Neuronal stem cell (in vitro differentiated cells): ENCODE data around the gene C2orf81.
A peak's percentile ranks its signal among the peaks of the same experiment; 100 is the strongest.

ENCODE experiments used
- DNase-seq: peaks from one replicate; pipeline ENCODE4 v3.0.0-alpha.2; 2013; ENCODE audit warnings: low spot score
- H2AFZ ChIP-seq: one replicate; pipeline ENCODE4 v1.6.1; 2013; ENCODE audit warnings: mild to moderate bottlenecking, low read length, inconsistent platforms
- H2AK5ac ChIP-seq: 2 replicates; pipeline ENCODE4 v1.6.1; 2013; ENCODE audit warnings: low read depth, mild to moderate bottlenecking, inconsistent platforms, low read length, moderate library complexity, mixed read lengths
- H2BK120ac ChIP-seq: 2 replicates; pipeline ENCODE4 v1.6.1; 2013; ENCODE audit warnings: low read depth, mild to moderate bottlenecking, inconsistent platforms, low read length, moderate library complexity, mixed read lengths
- H2BK12ac ChIP-seq: one replicate; pipeline ENCODE4 v1.6.1; 2013; ENCODE audit warnings: low read length, inconsistent platforms
- H2BK15ac ChIP-seq: 2 replicates; pipeline ENCODE4 v1.6.1; 2013; ENCODE audit warnings: mild to moderate bottlenecking, low read length, inconsistent platforms, mixed read lengths
- H2BK5ac ChIP-seq: one replicate; pipeline ENCODE4 v1.6.1; 2013; ENCODE audit warnings: inconsistent platforms, mild to moderate bottlenecking, low read length, moderate library complexity
- H3K14ac ChIP-seq: one replicate; pipeline ENCODE4 v1.6.1; 2013; ENCODE audit warnings: low read length, inconsistent platforms
- H3K18ac ChIP-seq: 2 replicates; pipeline ENCODE4 v1.6.1; 2013; ENCODE audit warnings: low read length, inconsistent platforms
- H3K23ac ChIP-seq: 2 replicates; pipeline ENCODE4 v1.6.1; 2013; ENCODE audit warnings: low read depth, mild to moderate bottlenecking, mixed read lengths, low read length, inconsistent platforms; ENCODE audit not compliant: poor library complexity
- H3K27ac ChIP-seq: replicated peaks from 3 replicates; pipeline ENCODE4 v1.5.1; 2013; ENCODE audit warnings: low read length, inconsistent platforms
- H3K27me3 ChIP-seq, 3 experiments: 2 replicates each; pipeline ENCODE4 v1.6.1; 2013; ENCODE audit warnings: low read length in 3 of 3, mild to moderate bottlenecking in 2 of 3, inconsistent platforms in 1 of 3, low read depth in 1 of 3, mixed read lengths in 1 of 3, moderate library complexity in 1 of 3; ENCODE audit not compliant: control insufficient read depth in 3 of 3, insufficient read depth in 3 of 3
- H3K36me3 ChIP-seq, 2 donors: replicated peaks in 1 of 2; 2 replicates each; pipeline ENCODE4 v1.6.1; 2013; ENCODE audit warnings: low read length in 2 of 2; ENCODE audit not compliant: control insufficient read depth in 2 of 2, insufficient read depth in 2 of 2
- H3K4ac ChIP-seq: 2 replicates; pipeline ENCODE4 v1.6.1; 2013; ENCODE audit warnings: inconsistent platforms, mild to moderate bottlenecking, low read length, moderate library complexity
- H3K4me1 ChIP-seq, 2 donors: 1 replicate in 1 of 2; 2 replicates in 1 of 2; pipeline ENCODE4 v1.6.1; 2013; ENCODE audit warnings: low read length in 2 of 2, low read depth in 1 of 2; ENCODE audit not compliant: control insufficient read depth in 2 of 2, insufficient read depth in 1 of 2
- H3K4me2 ChIP-seq: one replicate; pipeline ENCODE4 v1.6.1; 2013; ENCODE audit warnings: mild to moderate bottlenecking, low read length, inconsistent platforms; ENCODE audit not compliant: insufficient read depth, poor library complexity, severe bottlenecking
- H3K4me3 ChIP-seq, 2 donors: 2 replicates each; pipeline ENCODE4 v1.5.1; 2013; ENCODE audit warnings: low read length in 2 of 2, mild to moderate bottlenecking in 2 of 2, inconsistent platforms in 1 of 2, moderate library complexity in 1 of 2
- H3K79me1 ChIP-seq: one replicate; pipeline ENCODE4 v1.6.1; 2013; ENCODE audit warnings: low read depth, mild to moderate bottlenecking, inconsistent platforms, low read length, moderate library complexity
- H3K9ac ChIP-seq: one replicate; pipeline ENCODE4 v1.6.1; 2013; ENCODE audit warnings: mild to moderate bottlenecking, low read depth, low read length, inconsistent platforms; ENCODE audit not compliant: poor library complexity
- H3K9me3 ChIP-seq, 2 donors: replicated peaks in 1 of 2; 2 replicates each; pipeline versions ENCODE3 to v1.6.1; 2013; ENCODE audit warnings: low read length in 2 of 2, mild to moderate bottlenecking in 2 of 2, inconsistent platforms in 1 of 2, low read depth in 1 of 2, mixed read lengths in 1 of 2, moderate library complexity in 1 of 2; ENCODE audit not compliant: control insufficient read depth in 2 of 2, insufficient read depth in 1 of 2
- H4K8ac ChIP-seq: one replicate; pipeline ENCODE4 v1.6.1; 2013; ENCODE audit warnings: low read depth, mild to moderate bottlenecking, inconsistent platforms, low read length, moderate library complexity
- H4K91ac ChIP-seq: one replicate; pipeline ENCODE4 v1.6.1; 2013; ENCODE audit warnings: low read length, low read depth, mild to moderate bottlenecking, inconsistent platforms; ENCODE audit not compliant: poor library complexity
- WGBS, 2 donors: extraction: QIAGEN DNeasy Blood & Tissue Kit; methylation state at CpG; one replicate each; pipeline ENCODE4 v1.1.7; 2013; ENCODE audit warnings: missing lambda C conversion rate in 2 of 2, mixed read lengths in 1 of 2; ENCODE audit not compliant: insufficient read length in 2 of 2, insufficient replicate concordance in 1 of 2; ENCODE audit errors: extremely low coverage in 2 of 2; 5-methylcytosine and 5-hydroxymethylcytosine counted together

Gene C2orf81

GRCh38 chr2:74375838-74376237, 45.6 kb downstream of the C2orf81 start:
- H3K9ac ChIP-seq = no peak overlapping the region
- H3K36me3 ChIP-seq = peaks cover 24 to 44% of the 10 kb centered on the region in 2 donors
- no peak overlapping the region for H3K27ac ChIP-seq
- peaks cover 26 to 28% of the 10 kb centered on the region in 2 donors for H3K4me1 ChIP-seq
- H3K4ac ChIP-seq = no peak overlapping the region
- no peak overlapping the region for H3K4me3 ChIP-seq
- no peaks in the 10 kb centered on the region for H3K27me3 ChIP-seq
- no peak overlapping the region for H4K8ac ChIP-seq
- no peak overlapping the region for H3K14ac ChIP-seq
- no peak overlapping the region for H2BK12ac ChIP-seq
- H2AFZ ChIP-seq = no peak overlapping the region
- no peak overlapping the region for H3K23ac ChIP-seq
- no peak overlapping the region for H2BK120ac ChIP-seq
- peaks cover 30% of the 10 kb centered on the region for H3K79me1 ChIP-seq
- no peak for DNase-seq
- H3K4me2 ChIP-seq = no peak overlapping the region
- H2BK15ac ChIP-seq = no peak overlapping the region
- no peak overlapping the region for H3K18ac ChIP-seq
- H2BK5ac ChIP-seq = no peak overlapping the region
- H4K91ac ChIP-seq = no peak overlapping the region
- no peak overlapping the region for H2AK5ac ChIP-seq
- WGBS, 2 donors = no CpG with 5 or more reads among the region's 2 CpGs
- H3K9me3 ChIP-seq = no peaks in the 10 kb centered on the region

GRCh38 chr2:74374509-74375205, 46.8 kb downstream of the C2orf81 start:
- Histone ChIP-seq H4K91ac (no peak overlapping the region), H3K27ac (peak overlapping the region; percentile 50), H3K36me3 (peaks cover 36 to 56% of the 10 kb centered on the region in 2 donors), H2AFZ (peak overlapping the region; percentile 64), H3K4me2 (peak overlapping the region; percentile 82), H2AK5ac (no peak overlapping the region), H3K4me3 (peak overlapping the region; percentile 41 to 83), H2BK120ac (no peak overlapping the region), H2BK12ac (no peak overlapping the region), H3K27me3 (no peaks in the 10 kb centered on the region), H3K9ac (peak overlapping the region; percentile 85), H2BK5ac (no peak overlapping the region), H3K4ac (no peak overlapping the region), H2BK15ac (no peak overlapping the region), H3K9me3 (no peaks in the 10 kb centered on the region), H3K18ac (peak overlapping the region; percentile 81), H3K79me1 (peaks cover 27% of the 10 kb centered on the region), H3K14ac (no peak overlapping the region), H3K23ac (no peak overlapping the region), H4K8ac (peak overlapping the region; percentile 17), H3K4me1 (peaks cover 19 to 21% of the 10 kb centered on the region in 2 donors)
- no CpG with 5 or more reads among the region's 19 CpGs for WGBS, 2 donors
- peak; percentile 78 for DNase-seq

- peaks cover 22% of the 10 kb centered on the region for H3K79me1 ChIP-seq
- H3K4ac ChIP-seq = no peak overlapping the region
- no peak overlapping the region for H2BK120ac ChIP-seq
- no peak overlapping the region for H2BK15ac ChIP-seq
- peak overlapping the region; percentile 64 for H2AFZ ChIP-seq
- peaks cover 40 to 63% of the 10 kb centered on the region in 2 donors for H3K36me3 ChIP-seq
- H3K4me3 ChIP-seq = peak overlapping the region; percentile 41 to 83
- peak overlapping the region; percentile 85 for H3K9ac ChIP-seq
- no peak overlapping the region for H3K14ac ChIP-seq
- no peak overlapping the region for H3K23ac ChIP-seq
- peak overlapping the region; percentile 81 for H3K18ac ChIP-seq
- H3K27ac ChIP-seq = no peak overlapping the region
- H4K91ac ChIP-seq = no peak overlapping the region
- DNase-seq = no peak
- H2BK12ac ChIP-seq = no peak overlapping the region
- no peak overlapping the region for H2AK5ac ChIP-seq
- peak overlapping the region; percentile 82 for H3K4me2 ChIP-seq
- H4K8ac ChIP-seq = peak overlapping the region; percentile 17
- H2BK5ac ChIP-seq = no peak overlapping the region
- no peaks in the 10 kb centered on the region for H3K9me3 ChIP-seq
- no CpG with 5 or more reads among the region's 8 CpGs for WGBS, 2 donors
- no peaks in the 10 kb centered on the region for H3K27me3 ChIP-seq
- peaks cover 17% of the 10 kb centered on the region in 2 donors for H3K4me1 ChIP-seq
These were observed 47.4 kb downstream of the C2orf81 start for GRCh38 chr2:74373985-74374384.

GRCh38 chr2:74373221-74373676, 48.2 kb downstream of the C2orf81 start:
- Histone ChIP-seq H2AFZ (no peak overlapping the region), H3K18ac (no peak overlapping the region), H2BK5ac (no peak overlapping the region), H3K9me3 (peaks cover 0 to 2% of the 10 kb centered on the region in 2 donors), H3K79me1 (peaks cover 20% of the 10 kb centered on the region), H4K8ac (no peak overlapping the region), H3K14ac (no peak overlapping the region), H3K4me2 (no peak overlapping the region), H3K27ac (no peak overlapping the region), H3K4me3 (no peak overlapping the region), H4K91ac (no peak overlapping the region), H3K23ac (no peak overlapping the region), H2BK12ac (no peak overlapping the region), H3K4ac (no peak overlapping the region), H3K27me3 (no peaks in the 10 kb centered on the region), H3K36me3 (peaks cover 47 to 70% of the 10 kb centered on the region in 2 donors), H2AK5ac (no peak overlapping the region), H2BK15ac (no peak overlapping the region), H3K4me1 (peaks cover 17% of the 10 kb centered on the region in 2 donors), H3K9ac (no peak overlapping the region), H2BK120ac (no peak overlapping the region)
- no CpG with 5 or more reads among the region's 5 CpGs for WGBS, 2 donors
- DNase-seq = no peak
